GM12878 (cell line): ENCODE results near the gene GLA. TPM values are rescaled to one million over a fixed set of nuclear protein-coding genes. Genes with fewer than 3 reads are reported as not detected.

Experiments used
- ATAC-seq: fragments of 200-7000 bp; cut with Tn5 transposase; 3 replicates; pipeline ENCODE4 v1.9.1; 2020; ENCODE audit warnings: mild to moderate bottlenecking, moderate library complexity
- BruUV-seq: library from RNA; stranded (reverse); fragments of 400-500 nt; replicated peaks from 2 replicates; lab custom pipeline; 2021; lab: Mats Ljungman, UMichigan
- CTCF ChIA-PET: fragments of 300-600 bp; sonication (Branson Sonifier 250); formaldehyde crosslinking; extraction: SDS; loops from one replicate; lab custom pipeline; 2021; ENCODE audit warnings: inconsistent platforms; lab: Yijun Ruan, JAX
- POLR2A ChIA-PET: fragments of 350-600 bp; formaldehyde crosslinking; extraction: SDS; loops from one replicate; lab custom pipeline; 2021; ENCODE audit warnings: inconsistent platforms; lab: Charles Lee
- RAD21 ChIA-PET: fragments of 300-600 bp; sonication (Branson Sonifier 250); formaldehyde crosslinking; loops from one replicate; lab custom pipeline; 2023; ENCODE audit warnings: antibody characterized with exemption; ENCODE audit not compliant: unreplicated experiment; lab: Charles Lee
- SMC1A ChIA-PET: fragments of 300-600 bp; sonication (Branson Sonifier 250); formaldehyde crosslinking; loops from one replicate; lab custom pipeline; 2023; ENCODE audit not compliant: unreplicated experiment, uncharacterized antibody; lab: Charles Lee
- DNase-seq: peaks from one replicate; pipeline ENCODE4 v3.0.0-alpha.2; 2011; ENCODE audit warnings: low read depth, low spot score
- FAIRE-seq: peaks from 3 replicates; lab custom pipeline; 2011; peaks lifted over from hg19 to GRCh38; lab: Jason Lieb, UNC
- H2AFZ ChIP-seq: 2 replicates; pipeline ENCODE4 v1.6.0; 2011; ENCODE audit warnings: low read depth, low read length, control low read depth; ENCODE audit not compliant: control insufficient read depth
- H3K27ac ChIP-seq: 2 replicates; pipeline ENCODE4 v1.5.1; 2011; ENCODE audit warnings: control low read depth; ENCODE audit not compliant: control insufficient read depth, insufficient read depth
- H3K27me3 ChIP-seq, 2 experiments: replicated peaks in 1 of 2; 2 replicates each; pipeline versions ENCODE4 v1.6.0 to v1.6.1; 2011; ENCODE audit warnings: low read length in 1 of 2; ENCODE audit not compliant: control insufficient read depth in 2 of 2, insufficient read depth in 2 of 2
- H3K36me3 ChIP-seq, 2 experiments: 2 replicates each; pipeline ENCODE4 v1.5.1; 2011; ENCODE audit warnings: low read length in 1 of 2; ENCODE audit not compliant: control insufficient read depth in 2 of 2, insufficient read depth in 2 of 2
- H3K4me1 ChIP-seq: 2 replicates; pipeline ENCODE4 v1.6.1; 2011; ENCODE audit warnings: mild to moderate bottlenecking, low read length, moderate library complexity, mixed read lengths; ENCODE audit not compliant: control insufficient read depth, insufficient read depth
- H3K4me2 ChIP-seq: 2 replicates; pipeline ENCODE4 v1.6.0; 2011; ENCODE audit warnings: control low read depth; ENCODE audit not compliant: control insufficient read depth, insufficient read depth
- H3K4me3 ChIP-seq: fragments of 200-600 bp; sonication (generic); 2 replicates; pipeline ENCODE4 v1.5.1; 2016
- H3K79me2 ChIP-seq: 2 replicates; pipeline ENCODE4 v1.6.0; 2011; ENCODE audit warnings: low read length; ENCODE audit not compliant: control insufficient read depth, insufficient read depth
- H3K9ac ChIP-seq: 2 replicates; pipeline ENCODE4 v1.8.0; 2011; ENCODE audit warnings: low read length, control low read depth, mixed read lengths; ENCODE audit not compliant: control insufficient read depth, insufficient read depth
- H3K9me3 ChIP-seq: replicated peaks from 3 replicates; pipeline ENCODE4 v1.5.1; 2011; ENCODE audit warnings: mild to moderate bottlenecking, low read length; ENCODE audit not compliant: control insufficient read depth, insufficient read depth
- H4K20me1 ChIP-seq: 2 replicates; pipeline ENCODE4 v1.6.0; 2011; ENCODE audit not compliant: control insufficient read depth, insufficient read depth
- GATAD2B ChIP-seq: fragments of 450-650 bp; conservative IDR thresholded peaks from 2 replicates; pipeline ENCODE4 v1.6.1; 2017; ENCODE audit warnings: low read depth, mild to moderate bottlenecking, moderate library complexity
- HDAC2 ChIP-seq: fragments of 200-600 bp; sonication (generic); IDR thresholded peaks from 2 replicates; pipeline ENCODE4 v1.6.1; 2017
- NR2C1 ChIP-seq: fragments of 450-650 bp; IDR thresholded peaks from 2 replicates; pipeline ENCODE4 v1.6.1; 2017; ENCODE audit warnings: antibody characterized with exemption, mild to moderate bottlenecking, moderate library complexity
- WGBS: methylation state at CpG from one replicate; pipeline ENCODE4 v1.1.6; 2016; ENCODE audit warnings: low lambda C conversion rate; ENCODE audit not compliant: insufficient replicate concordance, insufficient coverage; ENCODE audit errors: missing lambda C conversion rate; 5-methylcytosine and 5-hydroxymethylcytosine counted together
- in situ Hi-C: fragments of 300-500 bp; cut with MboI; formaldehyde crosslinking; loops from 9 replicates; pipeline ENCODE4 v1.14.3; 2018; ENCODE audit warnings: mixed read lengths
- intact Hi-C: fragments of 100-400 bp; cut with micrococcal nuclease; formaldehyde crosslinking; loops from one replicate; pipeline ENCODE4 v1.14.2; 2022; ENCODE audit not compliant: unreplicated experiment
- polyA plus RNA-seq, 11 experiments: library from polyadenylated mRNA; depleted of rRNA in 4 of 11; unstranded in 6 of 11; stranded (reverse) in 5 of 11; fragments of >200 nt; fragmentation: Nextera tagmentation in 4 of 11; fragmentation: Illumina TruSeq in 1 of 11; extraction: Ambion mirVana in 4 of 11; extraction: Trizol in 1 of 11; gene quantifications; 1 replicate in 1 of 11; 2 replicates in 10 of 11; pipeline versions ENCODE4 v1.2.1 to v1.2.3, GENCODE V29; 2011 to 2016; ENCODE audit warnings: inconsistent platforms in 2 of 11, missing spikeins in 2 of 11, low read depth in 1 of 11
- total RNA-seq, 4 experiments: library from RNA; depleted of rRNA in 3 of 4; stranded (reverse); fragments of >200 nt in 3 of 4; fragmentation: Illumina TruSeq in 1 of 4; extraction: Trizol in 1 of 4; gene quantifications; 2 replicates each; pipeline versions ENCODE4 v1.2.1 to v1.2.3, GENCODE V29; 2013 to 2021
- TF ChIP-seq, protein P1 (sequence below), 3 experiments: IDR thresholded peaks in 2 of 3; conservative IDR thresholded peaks in 1 of 3; 2 replicates each; pipeline ENCODE4 v1.5.1; 2011; ENCODE audit warnings: low read depth in 3 of 3, low read length in 3 of 3, mild to moderate bottlenecking in 3 of 3, control low read depth in 2 of 3, moderate library complexity in 2 of 3, inconsistent platforms in 1 of 3, mixed read lengths in 1 of 3; ENCODE audit not compliant: control insufficient read depth in 2 of 3, insufficient read depth in 1 of 3; ENCODE audit errors: extremely low read depth in 1 of 3

Gene GLA
- total and polyA plus RNA-seq, 10 of the 15 experiments (the other 5 are each of a cell fraction or from before 2014, with no cell fraction given), result 23.8 to 66.4 (median 29.1) TPM

DNA sequence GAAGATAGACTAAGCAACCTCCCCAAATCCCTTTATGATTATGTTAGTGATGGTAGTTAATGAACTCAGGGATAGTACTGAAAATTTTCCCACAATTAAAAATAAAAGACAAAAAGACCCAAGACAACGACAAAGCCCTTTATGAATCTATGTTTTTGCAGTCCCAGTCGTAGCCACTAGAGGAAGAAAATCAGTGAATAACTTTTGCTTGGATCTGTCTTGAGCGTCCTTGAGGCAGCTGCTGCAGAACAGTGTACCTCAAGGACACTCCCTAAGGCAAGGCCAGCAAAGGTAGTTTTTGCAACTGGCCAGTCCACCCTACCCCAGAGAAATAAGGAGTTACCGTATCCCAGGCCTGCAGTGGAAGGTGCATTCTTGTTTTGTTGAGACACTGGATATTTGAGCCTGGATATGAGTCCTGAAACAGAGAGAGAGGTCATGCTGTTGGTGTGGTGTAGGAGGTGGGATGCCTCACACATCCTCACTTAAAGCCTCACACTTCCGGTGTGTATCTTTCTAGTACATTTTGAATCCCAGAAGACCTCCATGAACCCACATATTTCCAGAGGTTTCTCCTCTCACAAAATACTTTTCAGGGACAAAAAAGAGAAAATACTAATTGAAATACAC is 50.4 kb downstream of the GLA start:
- Histone ChIP-seq H3K79me2 (no peaks in the 10 kb centered on the region), H3K4me1 (no peaks in the 10 kb centered on the region), H3K4me2 (no peak overlapping the region), H3K9me3 (no peaks in the 10 kb centered on the region), H4K20me1 (no peaks in the 10 kb centered on the region), H3K27me3 (no peaks in the 10 kb centered on the region), H3K27ac (no peak overlapping the region), H3K4me3 (no peak overlapping the region), H3K36me3 (peaks cover 8 to 21% of the 10 kb centered on the region in 2 experiments), H3K9ac (no peak overlapping the region), H2AFZ (no peak overlapping the region)
- SMC1A ChIA-PET, result interaction anchor here (1.2 to 1.9 kb wide), 2 partner anchors 8 to 36 kb away, joined by 4 to 8 read pairs; partner anchors contain the start of gene TIMM8A
- no TSS peak for BruUV-seq
- CTCF ChIA-PET, result interaction anchor here (1.7 kb wide), 1 partner anchor 34 kb away, joined by 5 read pairs; the partner anchor contains the start of gene RPL36A
- intact Hi-C loops (no loop called here), in situ Hi-C loops (no loop called here)
- WGBS, result 50% methylated on average over 5 of the region's 5 CpGs
- POLR2A ChIA-PET, result no interaction called here
- RAD21 ChIA-PET, result interaction anchor here (0.6 kb wide), 1 partner anchor 37 kb away, joined by 4 read pairs; no protein-coding TSS in a partner anchor
- ATAC-seq (peak; percentile 71), FAIRE-seq (no peak), DNase-seq (no peak)
- TF ChIP-seq, protein P1, sequence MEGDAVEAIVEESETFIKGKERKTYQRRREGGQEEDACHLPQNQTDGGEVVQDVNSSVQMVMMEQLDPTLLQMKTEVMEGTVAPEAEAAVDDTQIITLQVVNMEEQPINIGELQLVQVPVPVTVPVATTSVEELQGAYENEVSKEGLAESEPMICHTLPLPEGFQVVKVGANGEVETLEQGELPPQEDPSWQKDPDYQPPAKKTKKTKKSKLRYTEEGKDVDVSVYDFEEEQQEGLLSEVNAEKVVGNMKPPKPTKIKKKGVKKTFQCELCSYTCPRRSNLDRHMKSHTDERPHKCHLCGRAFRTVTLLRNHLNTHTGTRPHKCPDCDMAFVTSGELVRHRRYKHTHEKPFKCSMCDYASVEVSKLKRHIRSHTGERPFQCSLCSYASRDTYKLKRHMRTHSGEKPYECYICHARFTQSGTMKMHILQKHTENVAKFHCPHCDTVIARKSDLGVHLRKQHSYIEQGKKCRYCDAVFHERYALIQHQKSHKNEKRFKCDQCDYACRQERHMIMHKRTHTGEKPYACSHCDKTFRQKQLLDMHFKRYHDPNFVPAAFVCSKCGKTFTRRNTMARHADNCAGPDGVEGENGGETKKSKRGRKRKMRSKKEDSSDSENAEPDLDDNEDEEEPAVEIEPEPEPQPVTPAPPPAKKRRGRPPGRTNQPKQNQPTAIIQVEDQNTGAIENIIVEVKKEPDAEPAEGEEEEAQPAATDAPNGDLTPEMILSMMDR (IDR thresholded peaks at IDR 0.05 in 2 of 3, conservative IDR thresholded peaks at IDR 0.05 in 1 of 3; ENCODE audit: control insufficient read depth in 2 of 3, extremely low read depth in 1 of 3, insufficient read depth in 1 of 3, low read depth in 3 of 3, low read length in 3 of 3), result peak; percentile 18 to 41 (median 38); a peak in 4 of 6 replicates
- TF ChIP-seq GATAD2B (no peak), NR2C1 (no peak), HDAC2 (no peak)
- TF ChIP-seq, all 136 proteins: peak for 1
